Type B pancreatic cell (in vitro differentiated cells): ENCODE data around the gene IPCEF1. TPM values are rescaled to one million over a fixed set of nuclear protein-coding genes. Genes with fewer than 3 reads are reported as not detected.

Experiments used
- DNase-seq: peaks from one replicate; pipeline ENCODE4 v3.0.0; 2021; ENCODE audit warnings: mixed read lengths; ENCODE audit not compliant: unreplicated experiment; ENCODE audit errors: extremely low spot score
- H3K27ac Mint-ChIP-seq: 2 replicates; pipeline ENCODE4 v1.8.0; 2021; ENCODE audit warnings: mild to moderate bottlenecking, mixed read lengths
- H3K27me3 Mint-ChIP-seq: 2 replicates; pipeline ENCODE4 v1.8.0; 2021; ENCODE audit warnings: mixed read lengths
- H3K36me3 Mint-ChIP-seq: 2 replicates; pipeline ENCODE4 v1.8.0; 2021; ENCODE audit warnings: mixed read lengths
- H3K4me1 Mint-ChIP-seq: one replicate; pipeline ENCODE4 v1.8.0; 2021; ENCODE audit warnings: mixed read lengths; ENCODE audit not compliant: unreplicated experiment
- H3K4me3 Mint-ChIP-seq: 2 replicates; pipeline ENCODE4 v1.8.0; 2021; ENCODE audit warnings: mild to moderate bottlenecking, mixed read lengths
- H3K9me3 Mint-ChIP-seq: 2 replicates; pipeline ENCODE4 v1.8.0; 2021; ENCODE audit warnings: mixed read lengths
- total RNA-seq: library from RNA; stranded (reverse); gene quantifications from 2 replicates; pipeline ENCODE4 v1.2.1, GENCODE V29; 2021; ENCODE audit warnings: low replicate concordance
- TF ChIP-seq, protein P1 (sequence below): fragments of 200-600 bp; sonication (generic); conservative IDR thresholded peaks from 2 replicates; pipeline ENCODE4 v1.5.0; 2021; ENCODE audit warnings: antibody characterized with exemption, mild to moderate bottlenecking

The IPCEF1 gene
- total RNA-seq, 1 donor from 2014 or later: 1.0 TPM

DNA sequence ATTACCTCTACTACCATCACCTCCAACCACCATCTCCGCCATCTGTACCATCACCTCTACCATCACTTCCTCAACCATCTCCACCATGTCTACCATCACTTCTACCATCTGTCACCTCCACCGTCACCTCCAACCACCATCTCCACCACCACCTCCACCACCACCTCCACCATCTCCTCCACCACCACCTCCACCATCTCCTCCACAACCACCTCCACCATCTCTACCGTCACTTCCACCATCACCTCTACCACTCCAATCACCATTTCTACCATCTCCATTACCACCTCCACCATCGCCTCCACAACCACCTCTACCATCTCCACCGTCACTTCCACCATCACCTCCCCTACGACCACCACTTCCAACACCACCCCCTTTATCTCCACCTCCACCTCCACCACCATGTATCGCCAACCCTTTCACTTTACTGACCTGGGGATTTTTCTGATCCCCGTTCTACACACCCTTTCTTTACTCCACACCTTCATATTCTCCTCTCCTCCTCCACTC is 2.3 kb downstream of the IPCEF1 start:
- H3K4me3 Mint-ChIP-seq: no peak overlapping the region

DNA sequence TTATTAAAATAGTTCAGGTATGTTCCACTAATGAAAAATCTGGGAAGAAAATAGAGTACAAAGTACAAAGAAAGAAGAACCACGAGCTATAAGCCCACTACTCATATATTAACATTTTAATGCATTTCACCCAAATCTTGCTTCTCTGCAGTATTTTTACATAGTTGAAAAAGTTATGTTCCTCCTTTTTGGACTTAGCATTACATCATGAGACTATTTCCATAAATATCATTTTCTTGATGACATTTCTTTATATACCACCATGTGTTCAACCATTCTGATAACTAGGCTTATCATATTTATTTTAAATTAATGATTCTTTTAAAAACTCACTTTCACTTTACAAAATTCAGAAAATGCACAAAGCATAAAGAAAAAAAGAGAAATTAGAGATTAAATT is 3.0 kb downstream of the IPCEF1 start:
- Mint-ChIP-seq H3K27ac (no peak overlapping the region), H3K36me3 (no peaks in the 10 kb centered on the region), H3K4me1 (peaks cover 7% of the 10 kb centered on the region), H3K9me3 (no peaks in the 10 kb centered on the region), H3K4me3 (no peak overlapping the region), H3K27me3 (no peaks in the 10 kb centered on the region)
- TF ChIP-seq, protein P1, sequence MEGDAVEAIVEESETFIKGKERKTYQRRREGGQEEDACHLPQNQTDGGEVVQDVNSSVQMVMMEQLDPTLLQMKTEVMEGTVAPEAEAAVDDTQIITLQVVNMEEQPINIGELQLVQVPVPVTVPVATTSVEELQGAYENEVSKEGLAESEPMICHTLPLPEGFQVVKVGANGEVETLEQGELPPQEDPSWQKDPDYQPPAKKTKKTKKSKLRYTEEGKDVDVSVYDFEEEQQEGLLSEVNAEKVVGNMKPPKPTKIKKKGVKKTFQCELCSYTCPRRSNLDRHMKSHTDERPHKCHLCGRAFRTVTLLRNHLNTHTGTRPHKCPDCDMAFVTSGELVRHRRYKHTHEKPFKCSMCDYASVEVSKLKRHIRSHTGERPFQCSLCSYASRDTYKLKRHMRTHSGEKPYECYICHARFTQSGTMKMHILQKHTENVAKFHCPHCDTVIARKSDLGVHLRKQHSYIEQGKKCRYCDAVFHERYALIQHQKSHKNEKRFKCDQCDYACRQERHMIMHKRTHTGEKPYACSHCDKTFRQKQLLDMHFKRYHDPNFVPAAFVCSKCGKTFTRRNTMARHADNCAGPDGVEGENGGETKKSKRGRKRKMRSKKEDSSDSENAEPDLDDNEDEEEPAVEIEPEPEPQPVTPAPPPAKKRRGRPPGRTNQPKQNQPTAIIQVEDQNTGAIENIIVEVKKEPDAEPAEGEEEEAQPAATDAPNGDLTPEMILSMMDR: no peak
- DNase-seq: no peak

More for the DNA sequence above, 2.3 kb downstream of the IPCEF1 start:
- Mint-ChIP-seq H3K27ac (no peak overlapping the region), H3K9me3 (no peaks in the 10 kb centered on the region), H3K27me3 (no peaks in the 10 kb centered on the region), H3K36me3 (no peaks in the 10 kb centered on the region), H3K4me1 (peaks cover 7% of the 10 kb centered on the region)
- no peak for DNase-seq
- TF ChIP-seq, protein P1: no peak

DNA sequence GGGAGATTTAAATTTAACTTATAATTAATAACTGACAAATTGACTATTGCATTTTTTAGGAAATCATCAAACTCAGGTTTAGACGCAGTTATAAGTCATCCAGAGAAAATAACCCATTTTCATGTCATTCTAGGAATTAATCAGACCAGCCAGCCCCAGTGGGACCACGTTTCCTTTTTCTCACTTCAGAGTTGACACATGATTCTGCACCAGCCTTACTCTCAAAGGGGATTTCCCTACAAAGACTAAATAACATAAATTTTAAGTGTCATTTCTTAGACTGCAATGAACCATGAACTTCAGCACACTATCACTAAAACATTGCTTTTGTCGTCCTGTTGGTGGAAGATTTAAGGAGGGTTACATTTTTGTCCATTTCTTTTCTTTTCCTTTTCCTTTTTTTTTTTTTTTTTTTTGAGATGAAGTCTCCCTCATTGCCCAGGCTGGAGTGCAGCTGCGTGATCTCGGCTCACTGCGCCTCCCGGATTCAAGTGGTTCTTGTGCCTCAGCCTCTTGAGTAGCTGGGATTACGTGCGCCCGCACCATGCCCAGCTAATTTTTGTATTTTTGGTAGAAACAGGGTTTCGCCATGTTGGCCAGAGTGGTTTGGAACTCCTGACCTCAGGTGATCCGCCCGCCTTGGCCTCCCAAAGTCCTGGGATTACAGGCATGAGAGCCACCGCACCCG is 3.6 kb downstream of the IPCEF1 start:
- DNase-seq: no peak
- H3K27me3 Mint-ChIP-seq: no peaks in the 10 kb centered on the region

DNA sequence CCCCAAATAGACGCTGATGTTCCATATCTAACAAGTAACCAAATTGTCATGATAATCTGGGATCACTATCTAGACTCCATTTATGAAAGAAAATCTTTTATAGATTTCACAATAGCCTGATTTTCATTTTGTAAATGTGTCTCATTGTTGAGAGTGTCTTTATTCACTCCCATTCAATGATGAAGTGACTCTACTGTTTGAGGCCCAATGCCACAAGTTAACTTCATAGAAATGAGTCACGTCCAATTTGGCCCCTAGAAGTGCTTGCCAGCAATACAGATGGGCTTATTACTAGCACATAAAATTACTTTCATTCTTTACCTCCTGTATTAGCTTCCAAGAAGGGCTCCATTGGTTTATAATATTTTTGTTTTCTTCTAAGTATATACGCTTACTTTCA is 6.3 kb downstream of the IPCEF1 start:
- H3K27me3 Mint-ChIP-seq: no peaks in the 10 kb centered on the region
- H3K9me3 Mint-ChIP-seq: no peaks in the 10 kb centered on the region
- H3K4me3 Mint-ChIP-seq: no peak overlapping the region
- no peaks in the 10 kb centered on the region for H3K36me3 Mint-ChIP-seq
- H3K27ac Mint-ChIP-seq: no peak overlapping the region
- TF ChIP-seq, protein P1: no peak
- H3K4me1 Mint-ChIP-seq: peaks cover 7% of the 10 kb centered on the region
- DNase-seq: no peak

More for the DNA sequence above, 3.6 kb downstream of the IPCEF1 start:
- TF ChIP-seq, protein P1: no peak
- H3K27ac Mint-ChIP-seq: no peak overlapping the region
- no peaks in the 10 kb centered on the region for H3K36me3 Mint-ChIP-seq
- H3K4me3 Mint-ChIP-seq: no peak overlapping the region
- peaks cover 7% of the 10 kb centered on the region for H3K4me1 Mint-ChIP-seq
- no peaks in the 10 kb centered on the region for H3K9me3 Mint-ChIP-seq

DNA sequence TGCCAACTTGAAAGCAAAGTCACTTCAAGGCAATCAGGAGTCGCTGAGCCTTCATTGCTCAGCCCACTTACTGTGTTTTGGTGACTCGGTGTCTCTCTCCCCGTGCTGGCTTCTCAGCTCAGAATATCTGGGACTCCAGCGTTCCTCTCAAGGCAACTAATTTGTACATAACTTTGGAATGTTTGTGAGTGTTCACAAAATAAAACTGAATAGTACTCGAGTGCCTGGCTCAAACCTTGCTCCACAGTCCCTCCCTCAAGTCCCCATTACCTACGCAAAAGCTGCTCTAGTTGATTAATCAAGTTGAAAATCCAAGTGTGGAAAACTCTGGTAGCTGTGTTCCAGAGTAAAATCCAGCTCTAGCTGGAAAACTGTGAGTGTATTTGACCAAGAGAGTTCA is 8.6 kb downstream of the IPCEF1 start:
- Mint-ChIP-seq H3K4me1 (peaks cover 4% of the 10 kb centered on the region), H3K9me3 (peaks cover 9% of the 10 kb centered on the region), H3K27ac (no peak overlapping the region), H3K27me3 (no peaks in the 10 kb centered on the region), H3K36me3 (no peaks in the 10 kb centered on the region), H3K4me3 (no peak overlapping the region)
- DNase-seq: no peak
- TF ChIP-seq, protein P1: no peak
